Measurements from ENCODE around the gene SCMH1.

SCMH1 gene

GRCh38 chr1:41028034-41028642 lies 214.0 kb downstream of the SCMH1 start:
- DNase-seq = no peak

DNA sequence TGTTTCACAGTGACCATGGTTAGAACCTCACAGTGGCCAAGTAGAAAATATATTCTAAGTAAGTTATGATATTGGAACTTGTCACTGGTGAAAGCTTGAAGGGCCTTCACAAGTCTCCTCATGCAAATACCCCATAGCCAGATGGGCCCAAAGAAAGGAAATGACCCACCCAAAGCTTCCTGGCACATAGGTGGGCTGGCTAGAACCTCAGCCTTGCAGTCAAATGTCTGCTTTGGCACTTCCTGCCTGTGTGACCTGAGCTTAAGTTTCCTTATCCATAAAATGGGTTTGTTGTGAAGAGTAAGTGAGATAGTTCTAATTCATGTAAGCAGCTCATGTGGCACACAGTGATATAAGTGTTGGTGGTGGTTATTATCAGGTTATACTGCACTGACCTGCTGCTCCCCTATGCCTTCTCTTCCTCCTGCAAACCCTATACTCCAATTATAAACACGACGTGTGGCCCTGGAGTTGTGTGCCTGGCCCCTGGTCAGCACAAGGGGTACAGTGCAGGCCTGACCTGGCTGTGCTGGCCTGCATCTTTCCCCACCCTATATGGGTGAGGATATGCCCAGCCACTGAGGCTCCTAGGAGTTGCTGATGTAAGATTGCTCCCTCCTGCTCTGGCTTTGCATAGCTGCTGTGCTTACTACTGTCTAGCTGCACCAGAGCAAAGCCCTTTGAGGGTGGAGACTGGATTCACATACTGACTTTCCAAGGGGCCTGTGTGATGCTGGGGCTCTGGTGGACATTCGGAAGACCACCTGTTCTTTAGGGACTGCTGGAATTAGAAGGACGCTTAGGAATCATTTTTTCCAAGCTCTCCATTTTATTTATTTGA lies 215.9 kb downstream of the SCMH1 start:
- no peak for DNase-seq

DNA sequence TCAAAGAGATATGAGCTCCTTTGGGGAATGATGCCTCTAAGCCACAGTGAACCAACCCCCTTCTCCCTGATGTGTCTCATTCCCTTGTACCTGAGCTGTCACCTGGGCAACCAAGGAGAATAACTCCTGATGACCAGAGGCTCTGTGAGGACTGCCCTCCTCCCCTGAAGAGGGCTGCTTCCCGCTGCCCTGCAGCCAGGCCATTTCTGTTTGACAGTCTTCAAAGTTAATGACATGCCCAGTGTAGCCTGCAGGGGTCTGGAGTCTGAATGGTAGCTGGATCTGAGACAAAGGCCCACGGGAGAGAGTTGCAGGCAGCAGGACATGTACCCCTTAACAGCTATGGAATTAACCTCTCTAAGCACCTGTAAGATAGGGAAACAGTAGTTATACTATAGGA lies 217.2 kb downstream of the SCMH1 start:
- DNase-seq = no peak

- DNase-seq = no peak
These were observed 218.7 kb downstream of the SCMH1 start for GRCh38 chr1:41023279-41023990.

GRCh38 chr1:41022424-41022823 lies 219.7 kb downstream of the SCMH1 start:
- DNase-seq = no peak

- no peak for DNase-seq
These were observed 220.4 kb downstream of the SCMH1 start, which contains the start of gene SLFNL1 for GRCh38 chr1:41021526-41022308. Gene SLFNL1, minus strand, starts transcription at chr1:41021725. Its CDS starts 1,065 bp downstream, at chr1:41020660.

GRCh38 chr1:41020654-41021053 lies 221.5 kb downstream of the SCMH1 start:
- no peak for DNase-seq

DNA sequence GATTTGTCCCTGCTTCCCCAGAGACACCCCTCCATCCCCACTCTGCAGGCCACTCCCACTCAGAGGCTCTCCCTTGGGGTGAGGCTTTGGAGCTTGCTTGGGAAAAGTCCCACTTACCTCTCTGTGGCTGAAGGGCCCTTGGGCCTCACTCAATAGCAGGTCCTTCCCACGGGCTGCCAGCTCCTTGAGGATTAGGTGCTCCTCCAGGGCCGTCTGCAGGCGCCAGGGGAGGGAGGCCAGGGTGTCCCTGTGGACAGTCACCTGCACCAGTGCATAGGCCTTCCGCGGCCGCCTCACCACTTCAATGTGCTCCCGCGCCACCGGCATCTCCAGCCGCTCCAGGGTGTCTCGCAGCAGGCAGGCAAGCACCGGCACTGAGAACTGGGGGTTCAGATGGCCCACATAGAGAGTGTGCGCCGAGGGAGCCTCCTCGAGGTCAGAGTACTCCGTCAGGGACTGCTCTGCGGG lies 222.0 kb downstream of the SCMH1 start:
- no peak for DNase-seq

- DNase-seq = no peak
These were observed 222.8 kb downstream of the SCMH1 start for GRCh38 chr1:41019353-41019745.

DNA sequence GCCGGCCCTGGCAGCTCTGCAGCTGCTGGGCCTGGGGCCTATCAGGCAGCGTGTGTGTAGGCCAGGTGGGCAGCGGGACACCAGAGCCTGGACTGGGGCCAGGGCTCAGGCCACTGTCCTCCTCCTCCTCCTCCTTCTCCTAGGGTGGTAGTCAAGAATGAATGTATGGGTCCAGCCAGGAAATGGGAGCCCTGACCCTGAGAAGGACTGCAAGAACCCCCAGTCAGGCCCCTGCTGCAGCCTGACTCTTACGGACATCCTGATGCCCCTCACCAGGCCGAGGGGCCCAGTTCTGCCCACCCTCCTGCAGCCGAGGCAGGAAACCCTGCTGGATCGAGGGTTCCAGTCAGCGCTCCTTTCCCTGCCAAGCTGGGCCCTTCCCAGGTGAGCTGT lies 224.1 kb downstream of the SCMH1 start:
- DNase-seq = no peak

- no peak for DNase-seq
These were observed 224.7 kb downstream of the SCMH1 start for GRCh38 chr1:41017141-41018017.

- DNase-seq = no peak
These were observed 226.1 kb downstream of the SCMH1 start for GRCh38 chr1:41015897-41016470.

- DNase-seq = no peak
These were observed 226.7 kb downstream of the SCMH1 start for GRCh38 chr1:41015281-41015896.

GRCh38 chr1:41014871-41015270 lies 227.2 kb downstream of the SCMH1 start:
- no peak for DNase-seq

- no peak for DNase-seq
These were observed 228.3 kb downstream of the SCMH1 start for GRCh38 chr1:41013796-41014195.

DNA sequence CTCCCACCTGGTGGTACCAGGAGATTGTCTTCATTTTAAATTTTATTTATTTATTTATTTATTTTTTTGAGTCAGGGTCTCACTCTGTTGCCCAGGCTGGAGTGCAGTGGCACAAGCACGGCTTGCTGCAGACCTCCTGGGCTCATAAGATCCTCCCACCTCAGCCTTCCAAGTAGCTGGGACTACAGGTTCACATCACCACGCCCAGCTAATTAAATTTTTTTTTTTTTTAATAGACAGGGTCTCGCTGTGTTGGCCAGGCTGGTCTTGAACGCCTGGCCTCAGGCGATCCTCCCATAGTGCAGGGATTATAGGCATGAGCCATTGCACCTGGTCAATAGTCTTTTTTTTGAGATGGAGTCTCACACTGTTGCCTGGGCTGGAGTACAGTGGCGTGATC lies 229.1 kb downstream of the SCMH1 start:
- no peak for DNase-seq

DNA sequence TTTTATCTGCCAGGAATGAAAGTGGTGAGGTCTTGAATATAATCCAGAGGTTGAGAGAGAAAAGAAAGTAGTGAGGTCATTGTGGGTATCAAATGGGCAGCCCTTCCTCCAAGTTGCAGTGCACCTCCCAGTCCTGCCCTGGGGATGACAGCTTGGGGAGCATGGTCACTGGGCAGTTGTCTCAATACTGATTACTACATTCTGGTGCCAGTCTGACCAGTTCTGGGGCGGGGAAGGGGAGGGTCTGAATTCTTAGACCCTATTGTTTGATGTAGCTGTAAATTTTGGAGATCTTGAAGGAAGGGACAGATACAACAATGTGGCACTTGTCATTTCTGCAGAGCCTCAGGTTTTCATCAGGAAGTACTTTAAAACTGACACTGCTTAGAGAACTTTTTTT lies 231.8 kb downstream of the SCMH1 start:
- no peak for DNase-seq

DNA sequence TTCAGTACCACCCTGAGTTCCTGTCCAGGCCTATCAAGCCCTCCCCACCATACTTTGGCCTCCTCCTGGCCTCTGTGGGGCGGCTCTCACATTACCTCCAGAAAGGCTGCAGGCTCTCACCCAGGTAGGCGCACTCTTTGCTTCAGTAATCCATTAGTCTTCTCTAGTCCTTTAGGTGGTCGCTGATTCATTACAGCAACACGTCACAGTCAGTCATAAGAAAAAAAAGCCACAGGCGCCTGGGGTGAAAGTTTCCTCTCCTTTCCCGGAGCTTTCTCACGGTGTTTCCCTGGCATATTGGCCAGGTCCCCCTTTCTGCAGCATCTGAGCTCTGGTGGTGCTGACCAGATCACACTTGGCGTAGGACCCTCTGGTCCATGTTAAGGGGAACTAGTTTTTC lies 232.6 kb downstream of the SCMH1 start:
- no peak for DNase-seq
